ENCODE results near the gene RPE.

DNA sequence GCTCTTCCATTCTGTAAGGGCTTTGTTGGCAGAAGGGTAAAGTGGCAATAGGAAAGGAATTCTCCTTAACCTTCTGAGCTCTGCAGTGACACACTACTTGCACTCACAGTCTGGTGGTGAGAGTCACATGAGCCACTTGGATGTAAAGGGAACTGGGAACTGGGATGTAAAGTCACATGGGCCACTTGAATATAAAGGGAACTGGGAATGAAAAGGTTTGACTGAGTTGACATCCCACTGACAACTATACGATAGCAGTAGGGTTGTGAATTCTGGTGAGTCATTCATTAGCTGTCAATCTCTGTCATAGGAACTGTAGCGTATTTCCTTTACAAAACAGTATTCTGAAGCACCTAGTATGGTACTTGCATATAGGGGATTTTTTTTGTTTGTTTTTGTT, 5.5 kb downstream of the RPE start:
- TF ChIP-seq, protein P1, sequence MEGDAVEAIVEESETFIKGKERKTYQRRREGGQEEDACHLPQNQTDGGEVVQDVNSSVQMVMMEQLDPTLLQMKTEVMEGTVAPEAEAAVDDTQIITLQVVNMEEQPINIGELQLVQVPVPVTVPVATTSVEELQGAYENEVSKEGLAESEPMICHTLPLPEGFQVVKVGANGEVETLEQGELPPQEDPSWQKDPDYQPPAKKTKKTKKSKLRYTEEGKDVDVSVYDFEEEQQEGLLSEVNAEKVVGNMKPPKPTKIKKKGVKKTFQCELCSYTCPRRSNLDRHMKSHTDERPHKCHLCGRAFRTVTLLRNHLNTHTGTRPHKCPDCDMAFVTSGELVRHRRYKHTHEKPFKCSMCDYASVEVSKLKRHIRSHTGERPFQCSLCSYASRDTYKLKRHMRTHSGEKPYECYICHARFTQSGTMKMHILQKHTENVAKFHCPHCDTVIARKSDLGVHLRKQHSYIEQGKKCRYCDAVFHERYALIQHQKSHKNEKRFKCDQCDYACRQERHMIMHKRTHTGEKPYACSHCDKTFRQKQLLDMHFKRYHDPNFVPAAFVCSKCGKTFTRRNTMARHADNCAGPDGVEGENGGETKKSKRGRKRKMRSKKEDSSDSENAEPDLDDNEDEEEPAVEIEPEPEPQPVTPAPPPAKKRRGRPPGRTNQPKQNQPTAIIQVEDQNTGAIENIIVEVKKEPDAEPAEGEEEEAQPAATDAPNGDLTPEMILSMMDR (IDR thresholded peaks at IDR 0.05; ENCODE audit: insufficient read depth, low read depth, low read length): no peak
- no peak for TF ChIP-seq EZH2 (IDR thresholded peaks at IDR 0.05; ENCODE audit: insufficient read depth, low read length)
